NCI-H1417 (cell line): ENCODE data around the gene ZNF276.

Source experiments
- DNase-seq, 3 experiments: peaks; one replicate each; lab custom pipeline; 2025; lab: John Stamatoyannopoulos, UW

Gene ZNF276

DNA sequence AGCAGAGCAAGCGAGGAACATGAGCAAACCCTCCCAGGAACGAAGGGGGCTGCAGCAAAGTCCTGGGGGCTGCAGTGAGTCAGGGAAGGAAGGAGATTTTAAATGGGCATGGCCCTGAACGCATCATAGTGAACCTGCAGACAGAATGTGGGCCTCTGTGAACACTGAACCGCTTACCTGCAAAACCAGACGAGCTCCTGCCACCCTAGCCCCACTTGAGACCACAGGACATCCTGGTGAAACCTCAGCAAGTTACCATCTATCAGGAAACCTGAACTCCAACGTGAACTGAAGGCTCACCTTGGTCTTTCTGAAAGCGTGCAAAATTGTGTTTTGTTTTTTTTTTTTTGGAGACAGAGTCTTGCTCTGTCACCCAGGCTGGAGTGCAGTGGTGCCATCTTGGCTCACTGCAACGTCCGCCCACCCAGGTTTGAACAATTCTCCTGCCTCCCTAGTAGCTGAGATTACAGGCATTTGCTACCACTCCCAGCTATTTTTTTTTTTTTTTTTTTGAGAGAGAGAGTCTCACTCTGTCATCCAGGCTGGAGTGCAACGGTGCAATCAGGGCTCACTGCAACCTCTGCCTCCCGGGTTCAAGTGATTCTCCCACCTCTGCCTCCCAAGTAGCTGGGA is 64.3 kb downstream of the ZNF276 start:
- DNase-seq, result no peak

DNA sequence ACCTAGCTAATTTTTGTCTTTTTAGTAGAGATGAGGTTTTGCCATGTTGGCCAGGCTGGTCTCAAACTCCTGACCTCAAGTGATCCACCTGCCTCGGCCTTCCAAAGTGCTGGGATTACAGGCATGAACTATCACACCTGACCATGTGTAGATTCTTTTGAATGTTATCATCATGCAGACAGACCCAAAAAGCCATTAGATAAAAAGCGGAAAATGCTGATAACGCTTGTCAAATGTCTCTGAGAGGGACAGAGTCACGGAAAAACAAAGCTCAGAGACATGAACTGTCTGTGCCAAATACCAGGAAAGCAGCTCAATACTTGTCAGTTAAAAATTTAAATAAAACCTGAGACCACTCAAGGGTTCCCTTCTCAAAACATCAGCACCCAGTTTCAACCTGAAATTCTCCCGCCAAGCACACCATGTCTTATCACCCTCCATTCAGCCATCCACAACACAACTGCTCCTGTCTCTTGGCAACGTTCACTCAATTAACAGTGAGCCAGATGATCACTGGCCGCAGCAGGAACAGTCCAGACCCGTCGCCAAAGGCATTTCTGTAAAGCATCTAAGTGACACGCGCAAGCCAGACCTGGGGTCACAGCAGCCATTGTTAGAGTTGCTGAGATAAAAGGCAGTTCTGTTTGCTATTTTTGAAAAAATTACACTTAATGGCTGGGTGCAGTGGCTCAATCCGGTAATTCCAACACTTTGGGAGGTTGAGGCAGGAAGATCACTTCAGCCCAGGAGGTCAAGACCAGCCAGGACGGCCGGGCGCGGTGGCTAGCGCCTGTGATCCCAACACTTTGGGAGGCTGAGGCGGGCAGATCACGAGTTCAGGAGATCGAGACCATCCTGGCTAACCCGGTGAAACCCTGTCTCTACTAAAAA is 65.4 kb downstream of the ZNF276 start:
- DNase-seq, result no peak

DNA sequence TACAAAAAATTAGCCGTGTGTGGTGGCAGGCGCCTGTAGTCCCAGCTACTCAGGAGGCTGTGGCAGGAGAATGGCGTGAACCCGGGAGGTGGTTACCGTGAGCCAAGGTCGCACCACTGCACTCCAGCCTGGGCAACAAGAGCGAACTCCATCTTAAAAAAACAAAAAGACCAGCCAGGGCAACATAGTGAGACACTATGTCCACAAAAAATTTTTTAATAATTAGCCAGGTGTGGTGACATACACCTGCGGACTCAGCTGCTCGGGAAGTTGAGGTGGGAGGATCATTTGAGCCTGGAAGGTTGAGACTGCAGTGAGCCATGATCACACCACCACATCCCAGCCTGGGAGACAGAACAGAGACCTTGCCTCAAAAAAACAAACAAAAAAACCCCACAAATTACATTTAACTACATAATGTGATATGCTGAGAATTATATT is 66.0 kb downstream of the ZNF276 start:
- DNase-seq, result no peak
